ENCODE results near the gene ARSG. TPM values are rescaled to one million over a fixed set of nuclear protein-coding genes. Genes with fewer than 3 reads are reported as not detected.

ARSG gene
- total and polyA plus RNA-seq, 2 of the 8 experiments (the other 6 are each of a cell fraction or from before 2014, with no cell fraction given), result 3.3 to 4.0 TPM

GRCh38 chr17:68249354-68249765 lies 41.9 kb upstream of the ARSG start (continued):
- TF ChIP-seq, protein P1, sequence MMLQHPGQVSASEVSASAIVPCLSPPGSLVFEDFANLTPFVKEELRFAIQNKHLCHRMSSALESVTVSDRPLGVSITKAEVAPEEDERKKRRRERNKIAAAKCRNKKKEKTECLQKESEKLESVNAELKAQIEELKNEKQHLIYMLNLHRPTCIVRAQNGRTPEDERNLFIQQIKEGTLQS (IDR thresholded peaks at IDR 0.05; ENCODE audit: insufficient read depth, low read depth, low read length), result no peak
- TF ChIP-seq, protein P2, sequence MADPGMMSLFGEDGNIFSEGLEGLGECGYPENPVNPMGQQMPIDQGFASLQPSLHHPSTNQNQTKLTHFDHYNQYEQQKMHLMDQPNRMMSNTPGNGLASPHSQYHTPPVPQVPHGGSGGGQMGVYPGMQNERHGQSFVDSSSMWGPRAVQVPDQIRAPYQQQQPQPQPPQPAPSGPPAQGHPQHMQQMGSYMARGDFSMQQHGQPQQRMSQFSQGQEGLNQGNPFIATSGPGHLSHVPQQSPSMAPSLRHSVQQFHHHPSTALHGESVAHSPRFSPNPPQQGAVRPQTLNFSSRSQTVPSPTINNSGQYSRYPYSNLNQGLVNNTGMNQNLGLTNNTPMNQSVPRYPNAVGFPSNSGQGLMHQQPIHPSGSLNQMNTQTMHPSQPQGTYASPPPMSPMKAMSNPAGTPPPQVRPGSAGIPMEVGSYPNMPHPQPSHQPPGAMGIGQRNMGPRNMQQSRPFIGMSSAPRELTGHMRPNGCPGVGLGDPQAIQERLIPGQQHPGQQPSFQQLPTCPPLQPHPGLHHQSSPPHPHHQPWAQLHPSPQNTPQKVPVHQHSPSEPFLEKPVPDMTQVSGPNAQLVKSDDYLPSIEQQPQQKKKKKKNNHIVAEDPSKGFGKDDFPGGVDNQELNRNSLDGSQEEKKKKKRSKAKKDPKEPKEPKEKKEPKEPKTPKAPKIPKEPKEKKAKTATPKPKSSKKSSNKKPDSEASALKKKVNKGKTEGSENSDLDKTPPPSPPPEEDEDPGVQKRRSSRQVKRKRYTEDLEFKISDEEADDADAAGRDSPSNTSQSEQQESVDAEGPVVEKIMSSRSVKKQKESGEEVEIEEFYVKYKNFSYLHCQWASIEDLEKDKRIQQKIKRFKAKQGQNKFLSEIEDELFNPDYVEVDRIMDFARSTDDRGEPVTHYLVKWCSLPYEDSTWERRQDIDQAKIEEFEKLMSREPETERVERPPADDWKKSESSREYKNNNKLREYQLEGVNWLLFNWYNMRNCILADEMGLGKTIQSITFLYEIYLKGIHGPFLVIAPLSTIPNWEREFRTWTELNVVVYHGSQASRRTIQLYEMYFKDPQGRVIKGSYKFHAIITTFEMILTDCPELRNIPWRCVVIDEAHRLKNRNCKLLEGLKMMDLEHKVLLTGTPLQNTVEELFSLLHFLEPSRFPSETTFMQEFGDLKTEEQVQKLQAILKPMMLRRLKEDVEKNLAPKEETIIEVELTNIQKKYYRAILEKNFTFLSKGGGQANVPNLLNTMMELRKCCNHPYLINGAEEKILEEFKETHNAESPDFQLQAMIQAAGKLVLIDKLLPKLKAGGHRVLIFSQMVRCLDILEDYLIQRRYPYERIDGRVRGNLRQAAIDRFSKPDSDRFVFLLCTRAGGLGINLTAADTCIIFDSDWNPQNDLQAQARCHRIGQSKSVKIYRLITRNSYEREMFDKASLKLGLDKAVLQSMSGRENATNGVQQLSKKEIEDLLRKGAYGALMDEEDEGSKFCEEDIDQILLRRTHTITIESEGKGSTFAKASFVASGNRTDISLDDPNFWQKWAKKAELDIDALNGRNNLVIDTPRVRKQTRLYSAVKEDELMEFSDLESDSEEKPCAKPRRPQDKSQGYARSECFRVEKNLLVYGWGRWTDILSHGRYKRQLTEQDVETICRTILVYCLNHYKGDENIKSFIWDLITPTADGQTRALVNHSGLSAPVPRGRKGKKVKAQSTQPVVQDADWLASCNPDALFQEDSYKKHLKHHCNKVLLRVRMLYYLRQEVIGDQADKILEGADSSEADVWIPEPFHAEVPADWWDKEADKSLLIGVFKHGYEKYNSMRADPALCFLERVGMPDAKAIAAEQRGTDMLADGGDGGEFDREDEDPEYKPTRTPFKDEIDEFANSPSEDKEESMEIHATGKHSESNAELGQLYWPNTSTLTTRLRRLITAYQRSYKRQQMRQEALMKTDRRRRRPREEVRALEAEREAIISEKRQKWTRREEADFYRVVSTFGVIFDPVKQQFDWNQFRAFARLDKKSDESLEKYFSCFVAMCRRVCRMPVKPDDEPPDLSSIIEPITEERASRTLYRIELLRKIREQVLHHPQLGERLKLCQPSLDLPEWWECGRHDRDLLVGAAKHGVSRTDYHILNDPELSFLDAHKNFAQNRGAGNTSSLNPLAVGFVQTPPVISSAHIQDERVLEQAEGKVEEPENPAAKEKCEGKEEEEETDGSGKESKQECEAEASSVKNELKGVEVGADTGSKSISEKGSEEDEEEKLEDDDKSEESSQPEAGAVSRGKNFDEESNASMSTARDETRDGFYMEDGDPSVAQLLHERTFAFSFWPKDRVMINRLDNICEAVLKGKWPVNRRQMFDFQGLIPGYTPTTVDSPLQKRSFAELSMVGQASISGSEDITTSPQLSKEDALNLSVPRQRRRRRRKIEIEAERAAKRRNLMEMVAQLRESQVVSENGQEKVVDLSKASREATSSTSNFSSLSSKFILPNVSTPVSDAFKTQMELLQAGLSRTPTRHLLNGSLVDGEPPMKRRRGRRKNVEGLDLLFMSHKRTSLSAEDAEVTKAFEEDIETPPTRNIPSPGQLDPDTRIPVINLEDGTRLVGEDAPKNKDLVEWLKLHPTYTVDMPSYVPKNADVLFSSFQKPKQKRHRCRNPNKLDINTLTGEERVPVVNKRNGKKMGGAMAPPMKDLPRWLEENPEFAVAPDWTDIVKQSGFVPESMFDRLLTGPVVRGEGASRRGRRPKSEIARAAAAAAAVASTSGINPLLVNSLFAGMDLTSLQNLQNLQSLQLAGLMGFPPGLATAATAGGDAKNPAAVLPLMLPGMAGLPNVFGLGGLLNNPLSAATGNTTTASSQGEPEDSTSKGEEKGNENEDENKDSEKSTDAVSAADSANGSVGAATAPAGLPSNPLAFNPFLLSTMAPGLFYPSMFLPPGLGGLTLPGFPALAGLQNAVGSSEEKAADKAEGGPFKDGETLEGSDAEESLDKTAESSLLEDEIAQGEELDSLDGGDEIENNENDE (IDR thresholded peaks at IDR 0.05; ENCODE audit: insufficient replicate concordance, low read length), result no peak
- no peak for TF ChIP-seq SP4 (IDR thresholded peaks at IDR 0.05; ENCODE audit: low read length)
- TF ChIP-seq, protein P3, sequence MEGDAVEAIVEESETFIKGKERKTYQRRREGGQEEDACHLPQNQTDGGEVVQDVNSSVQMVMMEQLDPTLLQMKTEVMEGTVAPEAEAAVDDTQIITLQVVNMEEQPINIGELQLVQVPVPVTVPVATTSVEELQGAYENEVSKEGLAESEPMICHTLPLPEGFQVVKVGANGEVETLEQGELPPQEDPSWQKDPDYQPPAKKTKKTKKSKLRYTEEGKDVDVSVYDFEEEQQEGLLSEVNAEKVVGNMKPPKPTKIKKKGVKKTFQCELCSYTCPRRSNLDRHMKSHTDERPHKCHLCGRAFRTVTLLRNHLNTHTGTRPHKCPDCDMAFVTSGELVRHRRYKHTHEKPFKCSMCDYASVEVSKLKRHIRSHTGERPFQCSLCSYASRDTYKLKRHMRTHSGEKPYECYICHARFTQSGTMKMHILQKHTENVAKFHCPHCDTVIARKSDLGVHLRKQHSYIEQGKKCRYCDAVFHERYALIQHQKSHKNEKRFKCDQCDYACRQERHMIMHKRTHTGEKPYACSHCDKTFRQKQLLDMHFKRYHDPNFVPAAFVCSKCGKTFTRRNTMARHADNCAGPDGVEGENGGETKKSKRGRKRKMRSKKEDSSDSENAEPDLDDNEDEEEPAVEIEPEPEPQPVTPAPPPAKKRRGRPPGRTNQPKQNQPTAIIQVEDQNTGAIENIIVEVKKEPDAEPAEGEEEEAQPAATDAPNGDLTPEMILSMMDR (IDR thresholded peaks at IDR 0.05; ENCODE audit: control extremely low read depth in 1 of 3, insufficient read depth in 1 of 3, low read depth in 1 of 3, low read length in 3 of 3), result no peak
- no peak for TF ChIP-seq RXRA (IDR thresholded peaks at IDR 0.05; ENCODE audit: insufficient read depth, low read depth, low read length)

All from H1 (cell line).